Colonic mucosa (tissue), 4 donors: ENCODE results near the gene AP1AR. TPM values are rescaled to one million over a fixed set of nuclear protein-coding genes. Genes with fewer than 3 reads are reported as not detected.

Experiments
- DNase-seq: peaks from one replicate; pipeline ENCODE4 v3.0.0-alpha.2; 2020
- H3K27ac ChIP-seq: fragments of 200-600 bp; one replicate; pipeline ENCODE4 v1.8.0; 2021
- H3K27me3 ChIP-seq: fragments of 200-600 bp; one replicate; pipeline ENCODE4 v1.8.0; 2021
- H3K36me3 ChIP-seq: fragments of 200-600 bp; one replicate; pipeline ENCODE4 v1.8.0; 2021
- H3K4me1 ChIP-seq: fragments of 200-600 bp; one replicate; pipeline ENCODE4 v1.8.0; 2021; ENCODE audit warnings: mild to moderate bottlenecking
- H3K4me3 ChIP-seq: fragments of 200-600 bp; one replicate; pipeline ENCODE4 v1.8.0; 2021
- H3K9ac ChIP-seq, 2 donors: one replicate each; pipeline ENCODE4 v1.7.0; 2013; ENCODE audit warnings: control low read depth in 2 of 2, low read depth in 2 of 2, low read length in 2 of 2
- H3K9me3 ChIP-seq: fragments of 200-600 bp; one replicate; pipeline ENCODE4 v1.8.0; 2021
- intact Hi-C: fragments of 100-400 bp; cut with DNase I; formaldehyde crosslinking; loops from one replicate; pipeline ENCODE4 v1.14.1; 2022
- total RNA-seq, 2 donors: library from RNA; stranded (reverse); fragmentation: NEBNext Ultra II Directional in 1 of 2; extraction: Animal tissue kit (Norgen Biotek cat#: 25700) in 1 of 2; gene quantifications; one replicate each; pipeline ENCODE4 v1.2.1, GENCODE V29; 2021
- TF ChIP-seq, protein P1 (sequence below): fragments of 200-600 bp; IDR thresholded peaks from one replicate; pipeline ENCODE4 v1.8.0; 2022; ENCODE audit warnings: antibody characterized with exemption, mild to moderate bottlenecking
- donor health status: healthy.
- donor health status: DM: no; HTN: no; CAD: no.
- donor health status: DM: no; HTN: no; CAD: no.

Gene AP1AR
- total RNA-seq, 2 donors from 2014 or later, result 27.9 to 42.4 TPM

DNA sequence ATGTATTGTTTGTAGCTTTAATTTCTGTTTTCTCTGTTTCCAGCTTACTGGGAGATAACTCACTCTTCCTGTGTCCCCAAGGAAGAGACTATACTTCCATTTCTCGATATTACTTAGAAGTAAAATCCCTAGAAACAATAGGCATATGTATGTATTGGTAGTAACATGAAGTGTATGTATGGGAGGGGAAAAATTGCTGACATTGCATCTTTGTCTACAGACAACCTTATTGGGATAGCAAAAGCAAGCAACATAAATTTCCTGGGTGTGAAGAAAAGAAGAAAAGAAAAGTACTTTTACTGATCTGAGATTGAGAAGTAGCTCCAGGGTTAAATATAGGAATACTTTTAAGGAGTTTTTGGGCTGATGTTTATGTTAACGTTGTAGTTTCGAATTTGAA is 15.4 kb downstream of the AP1AR start:
- Histone ChIP-seq H3K9ac (no peak overlapping the region), H3K27me3 (no peaks in the 10 kb centered on the region), H3K9me3 (no peaks in the 10 kb centered on the region), H3K36me3 (no peaks in the 10 kb centered on the region), H3K4me1 (no peaks in the 10 kb centered on the region), H3K27ac (no peak overlapping the region), H3K4me3 (no peak overlapping the region)
- DNase-seq, result no peak
- intact Hi-C loops, result no loop called here
- TF ChIP-seq, protein P1, sequence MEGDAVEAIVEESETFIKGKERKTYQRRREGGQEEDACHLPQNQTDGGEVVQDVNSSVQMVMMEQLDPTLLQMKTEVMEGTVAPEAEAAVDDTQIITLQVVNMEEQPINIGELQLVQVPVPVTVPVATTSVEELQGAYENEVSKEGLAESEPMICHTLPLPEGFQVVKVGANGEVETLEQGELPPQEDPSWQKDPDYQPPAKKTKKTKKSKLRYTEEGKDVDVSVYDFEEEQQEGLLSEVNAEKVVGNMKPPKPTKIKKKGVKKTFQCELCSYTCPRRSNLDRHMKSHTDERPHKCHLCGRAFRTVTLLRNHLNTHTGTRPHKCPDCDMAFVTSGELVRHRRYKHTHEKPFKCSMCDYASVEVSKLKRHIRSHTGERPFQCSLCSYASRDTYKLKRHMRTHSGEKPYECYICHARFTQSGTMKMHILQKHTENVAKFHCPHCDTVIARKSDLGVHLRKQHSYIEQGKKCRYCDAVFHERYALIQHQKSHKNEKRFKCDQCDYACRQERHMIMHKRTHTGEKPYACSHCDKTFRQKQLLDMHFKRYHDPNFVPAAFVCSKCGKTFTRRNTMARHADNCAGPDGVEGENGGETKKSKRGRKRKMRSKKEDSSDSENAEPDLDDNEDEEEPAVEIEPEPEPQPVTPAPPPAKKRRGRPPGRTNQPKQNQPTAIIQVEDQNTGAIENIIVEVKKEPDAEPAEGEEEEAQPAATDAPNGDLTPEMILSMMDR, result no peak

DNA sequence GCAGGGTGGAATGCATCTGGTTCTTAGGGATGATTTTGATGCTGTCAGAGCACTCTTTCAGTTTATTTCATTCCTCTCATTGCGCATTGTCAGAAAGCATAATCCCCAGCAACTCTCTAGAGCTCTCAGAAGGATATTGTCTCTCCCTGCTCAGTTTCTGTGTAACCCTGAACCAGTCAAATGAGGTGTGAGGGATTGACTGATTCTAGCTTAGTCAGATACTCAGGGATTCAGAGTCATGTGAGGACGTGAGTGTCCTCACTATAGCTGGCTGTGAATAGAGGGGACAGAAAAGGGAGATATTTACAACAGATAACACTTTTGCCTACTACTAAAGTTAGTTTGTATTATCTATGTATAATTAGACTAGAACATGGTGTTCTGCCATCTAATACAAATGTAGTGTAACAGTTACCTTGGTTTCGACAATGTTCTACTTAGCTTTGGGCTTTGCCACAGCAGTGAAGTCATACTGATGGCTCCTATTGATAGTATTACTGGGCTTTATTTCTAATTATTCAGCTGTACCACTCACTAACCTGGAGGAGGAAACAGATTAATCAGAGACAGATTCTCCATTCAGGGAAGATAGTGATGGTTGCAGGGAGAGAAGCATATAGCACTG is 19.5 kb downstream of the AP1AR start:
- no peaks in the 10 kb centered on the region for H3K9me3 ChIP-seq
- no peak overlapping the region for H3K9ac ChIP-seq
- no peak overlapping the region for H3K4me3 ChIP-seq
- H3K36me3 ChIP-seq, result no peaks in the 10 kb centered on the region
- intact Hi-C loops, result no loop called here
- TF ChIP-seq, protein P1, result no peak
- DNase-seq, result no peak
- no peaks in the 10 kb centered on the region for H3K4me1 ChIP-seq
- no peaks in the 10 kb centered on the region for H3K27me3 ChIP-seq
- no peak overlapping the region for H3K27ac ChIP-seq

DNA sequence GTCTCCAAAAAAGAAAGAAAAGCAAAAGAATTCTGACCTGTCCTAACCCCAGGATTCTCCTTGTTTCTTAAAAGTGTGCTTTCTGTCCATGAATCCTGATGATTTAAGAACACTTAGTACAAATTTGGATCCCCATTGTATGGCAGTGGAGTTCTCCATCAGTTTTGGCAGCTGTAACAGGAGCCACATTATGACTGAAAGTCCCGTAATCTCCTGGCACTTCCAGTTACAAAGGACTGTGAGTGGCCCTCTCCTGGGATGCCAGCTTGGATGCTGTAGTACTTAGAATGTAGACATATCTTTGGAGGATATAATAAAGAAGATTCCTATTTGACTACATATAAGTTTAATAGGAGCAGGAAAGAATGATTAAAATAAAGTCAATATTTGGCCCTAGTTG is 20.6 kb downstream of the AP1AR start:
- TF ChIP-seq, protein P1, result no peak
- Histone ChIP-seq H3K27ac (no peak overlapping the region), H3K36me3 (no peaks in the 10 kb centered on the region), H3K27me3 (no peaks in the 10 kb centered on the region), H3K4me3 (no peak overlapping the region), H3K4me1 (no peaks in the 10 kb centered on the region), H3K9me3 (no peaks in the 10 kb centered on the region), H3K9ac (no peak overlapping the region)
- no peak for DNase-seq
- intact Hi-C loops, result no loop called here

DNA sequence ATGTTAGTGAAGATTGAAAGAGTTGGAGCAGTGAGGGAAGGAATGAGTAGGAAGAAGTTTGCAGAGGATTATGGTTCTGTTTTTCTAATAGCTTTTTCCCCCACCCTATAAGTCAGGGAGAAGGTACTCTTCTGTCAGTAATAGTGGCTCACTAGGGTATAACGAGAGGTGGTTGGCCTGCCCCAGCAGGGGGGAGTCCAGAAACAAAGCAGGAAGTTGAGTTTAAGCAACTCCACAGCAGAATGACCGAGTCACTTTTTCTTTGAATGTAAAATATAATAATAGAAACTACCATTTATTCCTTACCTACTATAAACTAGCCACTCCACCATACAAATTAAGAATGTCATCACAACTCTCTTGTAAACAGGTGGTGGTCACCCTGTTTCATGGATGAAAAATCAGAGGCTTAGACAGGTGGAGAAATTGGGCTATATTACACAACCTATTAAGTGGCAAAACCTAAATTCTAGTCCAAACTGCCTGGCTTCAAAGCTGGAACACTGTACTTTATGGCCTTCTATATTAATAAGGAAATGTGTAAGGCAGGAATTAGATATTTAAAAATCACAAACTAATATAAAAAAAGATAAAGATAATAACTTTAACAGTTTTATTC is 21.9 kb downstream of the AP1AR start:
- intact Hi-C loops, result no loop called here
- Histone ChIP-seq H3K9me3 (no peaks in the 10 kb centered on the region), H3K36me3 (no peaks in the 10 kb centered on the region), H3K27me3 (no peaks in the 10 kb centered on the region), H3K4me1 (no peaks in the 10 kb centered on the region), H3K27ac (no peak overlapping the region), H3K9ac (no peak overlapping the region), H3K4me3 (no peak overlapping the region)
- TF ChIP-seq, protein P1, result no peak
- no peak for DNase-seq

DNA sequence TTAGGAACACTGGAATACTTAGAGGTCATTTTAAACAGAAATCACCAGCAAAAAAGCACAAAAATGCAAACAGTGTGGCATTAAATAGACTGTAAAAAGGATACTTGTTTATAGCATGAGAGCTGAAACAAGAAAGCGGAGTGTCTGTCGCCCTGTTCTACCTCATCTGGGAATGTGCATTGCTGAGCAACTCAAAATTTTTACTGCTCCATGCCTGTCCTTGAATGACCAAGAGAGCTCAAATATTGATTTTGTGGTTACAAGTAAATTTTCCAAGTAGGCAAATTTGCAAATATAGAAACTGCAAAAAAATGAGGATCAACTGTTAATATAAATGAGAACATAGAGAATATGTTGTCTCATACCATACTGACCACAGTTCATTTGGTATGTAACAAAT is 25.5 kb downstream of the AP1AR start:
- no peaks in the 10 kb centered on the region for H3K9me3 ChIP-seq
- H3K27ac ChIP-seq, result no peak overlapping the region
- H3K4me1 ChIP-seq, result no peaks in the 10 kb centered on the region
- TF ChIP-seq, protein P1, result no peak
- H3K4me3 ChIP-seq, result no peak overlapping the region
- DNase-seq, result no peak
- no peak overlapping the region for H3K9ac ChIP-seq
- H3K36me3 ChIP-seq, result no peaks in the 10 kb centered on the region
- H3K27me3 ChIP-seq, result no peaks in the 10 kb centered on the region
- intact Hi-C loops, result no loop called here
